PC-9 (cell line): ENCODE data around the gene HDGFL2.

Experiments used
- EZH2 ChIP-seq: fragments of 200-600 bp; sonication (generic); IDR thresholded peaks from 2 replicates; pipeline ENCODE4 v1.8.0; 2017; ENCODE audit warnings: antibody characterized with exemption, low read depth
- TF ChIP-seq, protein P1 (sequence below): fragments of 200-600 bp; sonication (generic); conservative IDR thresholded peaks from 2 replicates; pipeline ENCODE4 v1.6.1; 2017; ENCODE audit warnings: mixed run types, antibody characterized with exemption, mild to moderate bottlenecking, moderate library complexity

GRCh38 chr19:4487572-4487971, 15.5 kb downstream of the HDGFL2 start:
- TF ChIP-seq, protein P1, sequence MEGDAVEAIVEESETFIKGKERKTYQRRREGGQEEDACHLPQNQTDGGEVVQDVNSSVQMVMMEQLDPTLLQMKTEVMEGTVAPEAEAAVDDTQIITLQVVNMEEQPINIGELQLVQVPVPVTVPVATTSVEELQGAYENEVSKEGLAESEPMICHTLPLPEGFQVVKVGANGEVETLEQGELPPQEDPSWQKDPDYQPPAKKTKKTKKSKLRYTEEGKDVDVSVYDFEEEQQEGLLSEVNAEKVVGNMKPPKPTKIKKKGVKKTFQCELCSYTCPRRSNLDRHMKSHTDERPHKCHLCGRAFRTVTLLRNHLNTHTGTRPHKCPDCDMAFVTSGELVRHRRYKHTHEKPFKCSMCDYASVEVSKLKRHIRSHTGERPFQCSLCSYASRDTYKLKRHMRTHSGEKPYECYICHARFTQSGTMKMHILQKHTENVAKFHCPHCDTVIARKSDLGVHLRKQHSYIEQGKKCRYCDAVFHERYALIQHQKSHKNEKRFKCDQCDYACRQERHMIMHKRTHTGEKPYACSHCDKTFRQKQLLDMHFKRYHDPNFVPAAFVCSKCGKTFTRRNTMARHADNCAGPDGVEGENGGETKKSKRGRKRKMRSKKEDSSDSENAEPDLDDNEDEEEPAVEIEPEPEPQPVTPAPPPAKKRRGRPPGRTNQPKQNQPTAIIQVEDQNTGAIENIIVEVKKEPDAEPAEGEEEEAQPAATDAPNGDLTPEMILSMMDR = no peak
- no peak for TF ChIP-seq EZH2
